Common myeloid progenitor, CD34-positive (primary cell): ENCODE results near the gene CNPY3.

Experiments used
- CTCF ChIA-PET: fragments of 350-600 bp; sonication (Branson Sonifier 250); formaldehyde crosslinking; loops from one replicate; lab custom pipeline; 2021; ENCODE audit warnings: antibody characterized with exemption; lab: Charles Lee
- POLR2A ChIA-PET: fragments of 350-600 bp; sonication (Branson Sonifier 250); formaldehyde crosslinking; loops from one replicate; lab custom pipeline; 2021; ENCODE audit warnings: antibody characterized with exemption; lab: Charles Lee
- DNase-seq, 3 donors: peaks; one replicate each; pipeline versions ENCODE4 v3.0.0 to v3.0.0-alpha.2; 2013
- H3K27ac ChIP-seq, 2 experiments: 1 replicate in 1 of 2; 2 replicates in 1 of 2; pipeline ENCODE4 v1.7.0; 2013; ENCODE audit warnings: inconsistent platforms in 2 of 2, low read length in 2 of 2, mild to moderate bottlenecking in 2 of 2, low read depth in 1 of 2, moderate library complexity in 1 of 2; ENCODE audit not compliant: severe bottlenecking in 2 of 2, insufficient read depth in 1 of 2, poor library complexity in 1 of 2
- H3K27me3 ChIP-seq, 5 experiments: replicated peaks in 2 of 5; 1 replicate in 3 of 5; 2 replicates in 2 of 5; pipeline versions ENCODE4 v1.6.1 to v1.7.0; 2013; ENCODE audit warnings: low read length in 4 of 5, mild to moderate bottlenecking in 2 of 5, moderate library complexity in 2 of 5, inconsistent platforms in 1 of 5; ENCODE audit not compliant: insufficient read depth in 5 of 5, control insufficient read depth in 4 of 5
- H3K36me3 ChIP-seq, 4 experiments: 1 replicate in 2 of 4; 2 replicates in 2 of 4; pipeline versions ENCODE4 v1.6.1 to v1.7.0; 2013; ENCODE audit warnings: low read length in 3 of 4, control low read depth in 1 of 4, mild to moderate bottlenecking in 1 of 4; ENCODE audit not compliant: control insufficient read depth in 4 of 4, insufficient read depth in 4 of 4
- H3K4me1 ChIP-seq, 4 experiments: 1 replicate in 3 of 4; 2 replicates in 1 of 4; pipeline versions ENCODE4 v1.6.1 to v1.7.1; 2013; ENCODE audit warnings: low read length in 3 of 4, mild to moderate bottlenecking in 3 of 4, control low read depth in 1 of 4, inconsistent platforms in 1 of 4, moderate library complexity in 1 of 4; ENCODE audit not compliant: control insufficient read depth in 4 of 4, insufficient read depth in 4 of 4; ENCODE audit errors: control extremely low read depth in 1 of 4
- H3K4me3 ChIP-seq, 7 experiments: 1 replicate in 4 of 7; 2 replicates in 3 of 7; pipeline versions ENCODE4 v1.5.1 to v1.7.0; 2013; ENCODE audit warnings: mild to moderate bottlenecking in 7 of 7, low read length in 6 of 7, moderate library complexity in 6 of 7, inconsistent platforms in 2 of 7, low read depth in 2 of 7, control low read depth in 1 of 7; ENCODE audit not compliant: insufficient read depth in 4 of 7, control insufficient read depth in 1 of 7; ENCODE audit errors: extremely low read depth in 1 of 7
- H3K9me3 ChIP-seq, 5 experiments: 1 replicate in 4 of 5; 2 replicates in 1 of 5; pipeline versions ENCODE4 v1.6.1 to v1.7.1; 2013; ENCODE audit warnings: low read length in 4 of 5, mild to moderate bottlenecking in 2 of 5, inconsistent platforms in 1 of 5, low read depth in 1 of 5, moderate library complexity in 1 of 5; ENCODE audit not compliant: control insufficient read depth in 4 of 5, insufficient read depth in 2 of 5; ENCODE audit errors: control extremely low read depth in 1 of 5
- WGBS: methylation state at CpG from one replicate; pipeline ENCODE4 v1.1.5; 2013; ENCODE audit not compliant: insufficient coverage; 5-methylcytosine and 5-hydroxymethylcytosine counted together

CNPY3 gene

GRCh38 chr6:42973926-42974325 is 44.6 kb downstream of the CNPY3 start:
- H3K9me3 ChIP-seq, result no peaks in the 10 kb centered on the region
- no peak for DNase-seq
- H3K27me3 ChIP-seq, result no peaks in the 10 kb centered on the region
- peaks cover 0 to 26% (median 20%) of the 10 kb centered on the region in 4 experiments for H3K36me3 ChIP-seq
- H3K4me1 ChIP-seq, result peaks cover 7 to 23% (median 18%) of the 10 kb centered on the region in 4 experiments
- WGBS, result no CpG with 5 or more reads among the region's 3 CpGs
- H3K4me3 ChIP-seq, result no peak overlapping the region
- ChIA-PET POLR2A (no interaction called here), CTCF (interaction anchor here (1.0 to 3.3 kb wide), 2 partner anchors 9 to 61 kb away, joined by 3 to 15 read pairs; no protein-coding TSS in a partner anchor)
- no peak overlapping the region for H3K27ac ChIP-seq

- no peak overlapping the region for H3K27ac ChIP-seq
- CTCF ChIA-PET, result interaction anchor here (3.3 kb wide), 1 partner anchor 10 kb away, joined by 15 read pairs; no protein-coding TSS in a partner anchor
Measured at GRCh38 chr6:42974919-42975505, 45.7 kb downstream of the CNPY3 start.

GRCh38 chr6:42978487-42978838 is 49.2 kb downstream of the CNPY3 start:
- DNase-seq, result peak in 1 of 3 donors; percentile 11
- ChIA-PET POLR2A (interaction anchor here (0.9 to 2.5 kb wide), 4 partner anchors 8 to 81 kb away, joined by 3 to 13 read pairs (median 4); partner anchors contain the start of genes CNPY3, CUL7, KLC4 and MRPL2), CTCF (interaction anchor here (0.9 to 1.2 kb wide), 3 partner anchors 10 to 42 kb away, joined by 3 to 5 read pairs (median 4); no protein-coding TSS in a partner anchor)
- WGBS, result under 1% methylated on average over 24 of the region's 28 CpGs
- Histone ChIP-seq H3K27me3 (no peaks in the 10 kb centered on the region), H3K36me3 (peaks cover 0 to 13% (median 8%) of the 10 kb centered on the region in 4 experiments), H3K4me1 (peaks cover 9 to 20% (median 19%) of the 10 kb centered on the region in 4 experiments), H3K9me3 (no peaks in the 10 kb centered on the region), H3K27ac (peak overlapping the region; percentile 66 to 88), H3K4me3 (peak overlapping the region; percentile 80 to 97 (median 91))

More at GRCh38 chr6:42974919-42975505, 45.7 kb downstream of the CNPY3 start:
- no peak for DNase-seq
- H3K36me3 ChIP-seq, result peaks cover 0 to 16% (median 12%) of the 10 kb centered on the region in 4 experiments
- H3K4me3 ChIP-seq, result no peak overlapping the region
- H3K27me3 ChIP-seq, result no peaks in the 10 kb centered on the region
- H3K9me3 ChIP-seq, result no peaks in the 10 kb centered on the region
- POLR2A ChIA-PET, result interaction anchor here (0.6 kb wide), 1 partner anchor 61 kb away, joined by 3 read pairs; no protein-coding TSS in a partner anchor
- peaks cover 14 to 32% (median 26%) of the 10 kb centered on the region in 4 experiments for H3K4me1 ChIP-seq
- WGBS, result 97% methylated on average over 5 of the region's 5 CpGs

GRCh38 chr6:42978839-42979522 is 49.7 kb downstream of the CNPY3 start, which contains the start of gene PEX6:
Gene PEX6, minus strand, starts transcription at chr6:42979181. Its CDS starts 31 bp downstream, at chr6:42979150.
- CTCF ChIA-PET, result interaction anchor here (0.9 to 1.6 kb wide), 6 partner anchors 9 to 66 kb away, joined by 3 to 6 read pairs (median 4); no protein-coding TSS in a partner anchor
- peaks cover 9 to 25% (median 24%) of the 10 kb centered on the region in 4 experiments for H3K4me1 ChIP-seq
- peak; percentile 92 to 95 (median 94) for DNase-seq
- POLR2A ChIA-PET, result interaction anchor here (0.9 to 2.5 kb wide), 4 partner anchors 9 to 80 kb away, joined by 3 to 13 read pairs (median 4); partner anchors contain the start of genes CNPY3, CUL7, KLC4 and MRPL2
- H3K36me3 ChIP-seq, result peaks cover 0 to 11% (median 3%) of the 10 kb centered on the region in 4 experiments
- no peaks in the 10 kb centered on the region for H3K9me3 ChIP-seq
- no peaks in the 10 kb centered on the region for H3K27me3 ChIP-seq
- peak within 1 kb of the TSS; percentile 80 to 97 (median 91) for H3K4me3 ChIP-seq
- 0% methylated on average over 55 of the region's 59 CpGs for WGBS
- peak within 1 kb of the TSS; percentile 66 to 88 for H3K27ac ChIP-seq

GRCh38 chr6:42979523-42980177 is 50.4 kb downstream of the CNPY3 start:
- Histone ChIP-seq H3K36me3 (peaks cover 0 to 8% (median under 1%) of the 10 kb centered on the region in 4 experiments), H3K4me3 (peak overlapping the region; percentile 80 to 97 (median 91)), H3K27me3 (no peaks in the 10 kb centered on the region), H3K27ac (peak overlapping the region; percentile 66 to 88), H3K9me3 (no peaks in the 10 kb centered on the region), H3K4me1 (peaks cover 9 to 27% (median 24%) of the 10 kb centered on the region in 4 experiments)
- ChIA-PET CTCF (interaction anchor here (0.9 to 1.6 kb wide), 6 partner anchors 8 to 66 kb away, joined by 3 to 6 read pairs (median 4); no protein-coding TSS in a partner anchor), POLR2A (interaction anchor here (0.7 to 2.5 kb wide), 3 partner anchors 9 to 83 kb away, joined by 3 to 13 read pairs (median 7); partner anchors contain the start of gene CNPY3)
- 46% methylated on average over 7 of the region's 9 CpGs for WGBS
- DNase-seq, result peak in 2 of 3 donors; percentile 46 to 62

GRCh38 chr6:42981836-42982235 is 52.6 kb downstream of the CNPY3 start:
- no peak overlapping the region for H3K27ac ChIP-seq

More at GRCh38 chr6:42981836-42982235, 52.6 kb downstream of the CNPY3 start:
- no peaks in the 10 kb centered on the region for H3K36me3 ChIP-seq
- H3K4me3 ChIP-seq, result no peak overlapping the region
- DNase-seq, result no peak
- H3K4me1 ChIP-seq, result peaks cover 9 to 40% (median 36%) of the 10 kb centered on the region in 4 experiments
- ChIA-PET POLR2A (no interaction called here), CTCF (no interaction called here)
- WGBS, result 100% methylated on average over 4 of the region's 5 CpGs
- H3K27me3 ChIP-seq, result no peaks in the 10 kb centered on the region
- no peaks in the 10 kb centered on the region for H3K9me3 ChIP-seq
